Neuronal stem cell (in vitro differentiated cells): Measurements from ENCODE around the gene LRMDA.

Experiments
- DNase-seq: peaks from one replicate; pipeline ENCODE4 v3.0.0-alpha.2; 2013; ENCODE audit warnings: low spot score
- H2AFZ ChIP-seq: one replicate; pipeline ENCODE4 v1.6.1; 2013; ENCODE audit warnings: mild to moderate bottlenecking, low read length, inconsistent platforms
- H2AK5ac ChIP-seq: 2 replicates; pipeline ENCODE4 v1.6.1; 2013; ENCODE audit warnings: low read depth, mild to moderate bottlenecking, inconsistent platforms, low read length, moderate library complexity, mixed read lengths
- H2BK120ac ChIP-seq: 2 replicates; pipeline ENCODE4 v1.6.1; 2013; ENCODE audit warnings: low read depth, mild to moderate bottlenecking, inconsistent platforms, low read length, moderate library complexity, mixed read lengths
- H2BK12ac ChIP-seq: one replicate; pipeline ENCODE4 v1.6.1; 2013; ENCODE audit warnings: low read length, inconsistent platforms
- H2BK15ac ChIP-seq: 2 replicates; pipeline ENCODE4 v1.6.1; 2013; ENCODE audit warnings: mild to moderate bottlenecking, low read length, inconsistent platforms, mixed read lengths
- H2BK5ac ChIP-seq: one replicate; pipeline ENCODE4 v1.6.1; 2013; ENCODE audit warnings: inconsistent platforms, mild to moderate bottlenecking, low read length, moderate library complexity
- H3K14ac ChIP-seq: one replicate; pipeline ENCODE4 v1.6.1; 2013; ENCODE audit warnings: low read length, inconsistent platforms
- H3K18ac ChIP-seq: 2 replicates; pipeline ENCODE4 v1.6.1; 2013; ENCODE audit warnings: low read length, inconsistent platforms
- H3K23ac ChIP-seq: 2 replicates; pipeline ENCODE4 v1.6.1; 2013; ENCODE audit warnings: low read depth, mild to moderate bottlenecking, mixed read lengths, low read length, inconsistent platforms; ENCODE audit not compliant: poor library complexity
- H3K27ac ChIP-seq: replicated peaks from 3 replicates; pipeline ENCODE4 v1.5.1; 2013; ENCODE audit warnings: low read length, inconsistent platforms
- H3K27me3 ChIP-seq, 3 experiments: 2 replicates each; pipeline ENCODE4 v1.6.1; 2013; ENCODE audit warnings: low read length in 3 of 3, mild to moderate bottlenecking in 2 of 3, inconsistent platforms in 1 of 3, low read depth in 1 of 3, mixed read lengths in 1 of 3, moderate library complexity in 1 of 3; ENCODE audit not compliant: control insufficient read depth in 3 of 3, insufficient read depth in 3 of 3
- H3K36me3 ChIP-seq, 2 donors: replicated peaks in 1 of 2; 2 replicates each; pipeline ENCODE4 v1.6.1; 2013; ENCODE audit warnings: low read length in 2 of 2; ENCODE audit not compliant: control insufficient read depth in 2 of 2, insufficient read depth in 2 of 2
- H3K4ac ChIP-seq: 2 replicates; pipeline ENCODE4 v1.6.1; 2013; ENCODE audit warnings: inconsistent platforms, mild to moderate bottlenecking, low read length, moderate library complexity
- H3K4me1 ChIP-seq, 2 donors: 1 replicate in 1 of 2; 2 replicates in 1 of 2; pipeline ENCODE4 v1.6.1; 2013; ENCODE audit warnings: low read length in 2 of 2, low read depth in 1 of 2; ENCODE audit not compliant: control insufficient read depth in 2 of 2, insufficient read depth in 1 of 2
- H3K4me2 ChIP-seq: one replicate; pipeline ENCODE4 v1.6.1; 2013; ENCODE audit warnings: mild to moderate bottlenecking, low read length, inconsistent platforms; ENCODE audit not compliant: insufficient read depth, poor library complexity, severe bottlenecking
- H3K4me3 ChIP-seq, 2 donors: 2 replicates each; pipeline ENCODE4 v1.5.1; 2013; ENCODE audit warnings: low read length in 2 of 2, mild to moderate bottlenecking in 2 of 2, inconsistent platforms in 1 of 2, moderate library complexity in 1 of 2
- H3K79me1 ChIP-seq: one replicate; pipeline ENCODE4 v1.6.1; 2013; ENCODE audit warnings: low read depth, mild to moderate bottlenecking, inconsistent platforms, low read length, moderate library complexity
- H3K9ac ChIP-seq: one replicate; pipeline ENCODE4 v1.6.1; 2013; ENCODE audit warnings: mild to moderate bottlenecking, low read depth, low read length, inconsistent platforms; ENCODE audit not compliant: poor library complexity
- H3K9me3 ChIP-seq, 2 donors: replicated peaks in 1 of 2; 2 replicates each; pipeline versions ENCODE3 to v1.6.1; 2013; ENCODE audit warnings: low read length in 2 of 2, mild to moderate bottlenecking in 2 of 2, inconsistent platforms in 1 of 2, low read depth in 1 of 2, mixed read lengths in 1 of 2, moderate library complexity in 1 of 2; ENCODE audit not compliant: control insufficient read depth in 2 of 2, insufficient read depth in 1 of 2
- H4K8ac ChIP-seq: one replicate; pipeline ENCODE4 v1.6.1; 2013; ENCODE audit warnings: low read depth, mild to moderate bottlenecking, inconsistent platforms, low read length, moderate library complexity
- H4K91ac ChIP-seq: one replicate; pipeline ENCODE4 v1.6.1; 2013; ENCODE audit warnings: low read length, low read depth, mild to moderate bottlenecking, inconsistent platforms; ENCODE audit not compliant: poor library complexity
- WGBS, 2 donors: extraction: QIAGEN DNeasy Blood & Tissue Kit; methylation state at CpG; one replicate each; pipeline ENCODE4 v1.1.7; 2013; ENCODE audit warnings: missing lambda C conversion rate in 2 of 2, mixed read lengths in 1 of 2; ENCODE audit not compliant: insufficient read length in 2 of 2, insufficient replicate concordance in 1 of 2; ENCODE audit errors: extremely low coverage in 2 of 2; 5-methylcytosine and 5-hydroxymethylcytosine counted together

LRMDA gene

GRCh38 chr10:76073524-76073923, 642.1 kb downstream of the LRMDA start:
- no peaks in the 10 kb centered on the region for H3K4me1 ChIP-seq
- H3K27ac ChIP-seq: no peak overlapping the region
- no peak overlapping the region for H3K4ac ChIP-seq
- H4K91ac ChIP-seq: no peak overlapping the region
- no peak overlapping the region for H3K18ac ChIP-seq
- no peak overlapping the region for H2AK5ac ChIP-seq
- H3K23ac ChIP-seq: no peak overlapping the region
- H2BK15ac ChIP-seq: no peak overlapping the region
- H2BK120ac ChIP-seq: no peak overlapping the region
- H3K4me3 ChIP-seq: no peak overlapping the region
- H3K9me3 ChIP-seq: peaks cover 0 to 1% of the 10 kb centered on the region in 2 donors
- H3K4me2 ChIP-seq: no peak overlapping the region
- WGBS, 2 donors: no CpG with 5 or more reads among the region's 2 CpGs
- H2BK12ac ChIP-seq: no peak overlapping the region
- no peaks in the 10 kb centered on the region for H3K36me3 ChIP-seq
- H4K8ac ChIP-seq: no peak overlapping the region
- no peak overlapping the region for H2BK5ac ChIP-seq
- no peak overlapping the region for H3K14ac ChIP-seq
- no peak overlapping the region for H2AFZ ChIP-seq
- no peak overlapping the region for H3K9ac ChIP-seq
- DNase-seq: no peak
- no peaks in the 10 kb centered on the region for H3K79me1 ChIP-seq
- H3K27me3 ChIP-seq: no peaks in the 10 kb centered on the region

GRCh38 chr10:76074659-76075058, 643.2 kb downstream of the LRMDA start:
- DNase-seq: no peak
- Histone ChIP-seq H2AFZ (no peak overlapping the region), H3K27me3 (no peaks in the 10 kb centered on the region)

GRCh38 chr10:76080451-76080850, 649.0 kb downstream of the LRMDA start:
- no peak overlapping the region for H2BK12ac ChIP-seq
- no peak overlapping the region for H2BK120ac ChIP-seq
- no peak overlapping the region for H3K14ac ChIP-seq
- H3K27ac ChIP-seq: no peak overlapping the region
- no peak overlapping the region for H3K4me2 ChIP-seq
- no peaks in the 10 kb centered on the region for H3K27me3 ChIP-seq
- no peak overlapping the region for H4K91ac ChIP-seq
- H3K4me3 ChIP-seq: no peak overlapping the region
- H3K4me1 ChIP-seq: peaks cover 6 to 11% of the 10 kb centered on the region in 2 donors
- no peaks in the 10 kb centered on the region for H3K36me3 ChIP-seq
- H3K4ac ChIP-seq: no peak overlapping the region
- H3K23ac ChIP-seq: no peak overlapping the region
- no peak overlapping the region for H2AK5ac ChIP-seq
- H2AFZ ChIP-seq: no peak overlapping the region
- no peaks in the 10 kb centered on the region for H3K79me1 ChIP-seq
- no peak for DNase-seq
- H2BK15ac ChIP-seq: no peak overlapping the region
- no peak overlapping the region for H2BK5ac ChIP-seq
- no peak overlapping the region for H3K9ac ChIP-seq
- no peak overlapping the region for H4K8ac ChIP-seq
- no peaks in the 10 kb centered on the region for H3K9me3 ChIP-seq
- H3K18ac ChIP-seq: no peak overlapping the region

More at GRCh38 chr10:76074659-76075058, 643.2 kb downstream of the LRMDA start:
- no peak overlapping the region for H3K4ac ChIP-seq
- no CpG with 5 or more reads among the region's 1 CpG for WGBS, 2 donors
- H3K4me3 ChIP-seq: no peak overlapping the region
- H4K91ac ChIP-seq: no peak overlapping the region
- H3K27ac ChIP-seq: no peak overlapping the region
- H2BK120ac ChIP-seq: no peak overlapping the region
- H3K4me1 ChIP-seq: no peaks in the 10 kb centered on the region
- no peak overlapping the region for H3K9ac ChIP-seq
- H3K79me1 ChIP-seq: no peaks in the 10 kb centered on the region
- H3K9me3 ChIP-seq: no peaks in the 10 kb centered on the region
- H2BK12ac ChIP-seq: no peak overlapping the region
- no peak overlapping the region for H4K8ac ChIP-seq
- H3K23ac ChIP-seq: no peak overlapping the region
- H2BK5ac ChIP-seq: no peak overlapping the region
- H2AK5ac ChIP-seq: no peak overlapping the region
- no peak overlapping the region for H3K4me2 ChIP-seq
- H2BK15ac ChIP-seq: no peak overlapping the region
- H3K14ac ChIP-seq: peak overlapping the region; percentile 47
- H3K36me3 ChIP-seq: no peaks in the 10 kb centered on the region
- no peak overlapping the region for H3K18ac ChIP-seq

GRCh38 chr10:76080991-76081390, 649.6 kb downstream of the LRMDA start:
- no peak overlapping the region for H3K18ac ChIP-seq
- no peak overlapping the region for H3K4me2 ChIP-seq
- H2BK12ac ChIP-seq: no peak overlapping the region
- H4K91ac ChIP-seq: no peak overlapping the region
- H3K36me3 ChIP-seq: no peaks in the 10 kb centered on the region
- no peak overlapping the region for H3K4ac ChIP-seq
- DNase-seq: no peak
- H2AK5ac ChIP-seq: no peak overlapping the region
- H3K9me3 ChIP-seq: no peaks in the 10 kb centered on the region
- WGBS, 2 donors: no CpG with 5 or more reads among the region's 3 CpGs
- no peak overlapping the region for H2BK5ac ChIP-seq
- no peak overlapping the region for H2BK15ac ChIP-seq
- H3K79me1 ChIP-seq: no peaks in the 10 kb centered on the region
- no peak overlapping the region for H3K27ac ChIP-seq
- H4K8ac ChIP-seq: no peak overlapping the region
- H2AFZ ChIP-seq: no peak overlapping the region
- no peak overlapping the region for H2BK120ac ChIP-seq
- H3K27me3 ChIP-seq: no peaks in the 10 kb centered on the region
- H3K4me3 ChIP-seq: no peak overlapping the region
- H3K14ac ChIP-seq: no peak overlapping the region
- no peak overlapping the region for H3K9ac ChIP-seq
- peaks cover 6 to 11% of the 10 kb centered on the region in 2 donors for H3K4me1 ChIP-seq
- H3K23ac ChIP-seq: no peak overlapping the region
